Measurements from ENCODE around the gene CD93. TPM values are rescaled to one million over a fixed set of nuclear protein-coding genes. Genes with fewer than 3 reads are reported as not detected.

CD93 gene
- total and polyA plus RNA-seq, 5 experiments from 2014 or later = 0.03 to 0.20 (median 0.11) TPM; not detected in 1

DNA sequence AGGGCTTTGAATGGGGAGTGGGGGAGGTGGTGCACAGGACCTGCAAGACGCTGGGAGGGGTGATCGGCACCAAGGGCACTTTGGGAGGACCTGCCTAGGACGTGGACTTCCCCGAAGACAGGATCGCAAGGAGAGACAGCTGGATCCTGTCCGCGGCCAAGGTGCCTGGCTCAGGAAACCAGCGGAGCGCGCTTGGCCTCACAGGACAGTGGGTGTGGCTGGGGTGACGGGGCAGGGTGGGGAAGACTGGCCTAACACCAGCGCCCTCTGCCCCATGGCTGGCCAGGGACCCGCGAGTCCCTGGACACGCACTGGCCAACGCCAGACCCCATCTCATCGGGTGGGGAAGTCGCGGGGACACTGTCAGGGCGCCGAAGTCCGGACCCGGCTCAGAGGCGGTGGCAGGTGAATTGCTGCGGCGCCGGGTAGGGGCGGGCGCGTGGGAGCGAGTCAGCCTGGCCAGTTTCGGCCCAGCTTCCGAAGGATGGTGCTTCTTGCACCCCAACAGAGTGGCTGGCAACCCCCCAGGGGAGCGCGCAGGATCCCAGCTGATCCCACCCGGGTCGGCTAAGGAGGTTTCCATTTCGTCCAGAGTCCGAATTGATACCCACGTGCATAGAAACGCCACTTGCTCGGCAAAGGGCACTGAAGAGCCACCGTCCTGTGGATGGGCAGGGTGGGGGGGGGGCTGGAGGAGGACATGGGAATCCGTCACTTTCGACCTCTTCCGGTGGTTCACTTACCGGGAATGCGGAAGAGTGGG lies 35.9 kb downstream of the CD93 start:
- H3K4me1 Mint-ChIP-seq = peaks cover 0 to 6% (median 6%) of the 10 kb centered on the region in 4 donors
- POLR2A ChIA-PET = no interaction called here
- H3K27me3 Mint-ChIP-seq = peaks cover 17 to 58% (median 32%) of the 10 kb centered on the region in 5 donors
- peaks cover 0 to 3% (median 0%) of the 10 kb centered on the region in 9 donors for H3K9me3 Mint-ChIP-seq
- no peak for DNase-seq
- H3K27ac Mint-ChIP-seq = peak overlapping the region in 1 of 10 donors; percentile 3
- H3K4me3 Mint-ChIP-seq = peak overlapping the region in 1 of 10 donors; percentile 55
- peaks cover 0 to 4% (median 2%) of the 10 kb centered on the region in 3 donors for H3K36me3 Mint-ChIP-seq
- no peak for ATAC-seq

DNA sequence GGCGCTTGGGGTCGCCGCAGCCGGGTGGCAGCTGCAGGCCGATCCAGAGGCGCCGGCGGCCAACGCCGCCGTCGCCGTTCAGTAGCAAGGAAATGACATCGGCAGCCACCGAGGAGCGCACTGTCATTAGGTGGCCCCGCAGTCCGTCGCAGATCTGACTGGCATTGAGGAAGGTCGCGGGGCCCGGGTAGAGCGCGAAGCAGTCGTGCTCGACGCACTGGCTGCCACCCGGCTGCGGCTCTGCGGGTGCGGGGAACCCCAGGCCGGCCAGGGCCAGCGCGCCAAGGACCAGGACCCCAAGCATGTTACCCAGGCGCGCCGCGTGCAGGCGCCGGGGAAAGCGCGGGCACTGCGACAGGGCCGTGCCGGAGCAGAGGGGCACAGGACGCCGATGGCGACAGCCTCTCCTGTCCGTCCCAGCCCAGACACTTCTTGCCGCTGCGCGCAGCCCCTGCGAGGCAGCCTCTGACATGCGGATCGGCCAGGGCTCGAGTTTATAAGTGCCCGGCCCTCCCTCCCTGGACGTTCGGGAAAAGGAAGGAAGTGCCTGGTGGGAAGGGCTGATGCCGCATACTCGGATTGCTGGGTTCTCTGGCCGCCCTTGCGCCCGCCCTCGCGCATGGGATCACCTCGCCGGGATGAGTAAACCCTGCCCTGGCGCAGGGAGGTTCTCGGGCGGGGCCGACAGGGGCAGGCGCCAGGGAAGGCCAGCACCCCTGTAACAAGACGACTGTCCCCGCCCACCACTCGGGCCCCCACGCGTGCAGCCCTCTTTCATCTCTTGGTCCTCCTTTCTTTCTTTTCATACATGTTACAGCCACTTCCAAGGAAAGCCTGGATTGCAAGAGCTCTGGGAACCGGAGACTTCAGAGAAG lies 36.7 kb downstream of the CD93 start, which contains the start of gene THBD:
TSS of gene THBD (minus strand) at position 472 of the 875 bp plus-strand sequence. CDS start at position 304, 168 bp downstream.
- peaks cover 17 to 63% (median 36%) of the 10 kb centered on the region in 5 donors for H3K27me3 Mint-ChIP-seq
- peaks cover 0 to 6% (median 6%) of the 10 kb centered on the region in 4 donors for H3K4me1 Mint-ChIP-seq
- no peak for ATAC-seq
- H3K4me3 Mint-ChIP-seq = peak within 1 kb of the TSS in 1 of 10 donors; percentile 55
- POLR2A ChIA-PET = no interaction called here
- peak within 1 kb of the TSS in 1 of 10 donors; percentile 3 for H3K27ac Mint-ChIP-seq
- peaks cover 0 to 4% (median 2%) of the 10 kb centered on the region in 3 donors for H3K36me3 Mint-ChIP-seq
- peaks cover 0 to 3% (median 0%) of the 10 kb centered on the region in 9 donors for H3K9me3 Mint-ChIP-seq
- DNase-seq = no peak

DNA sequence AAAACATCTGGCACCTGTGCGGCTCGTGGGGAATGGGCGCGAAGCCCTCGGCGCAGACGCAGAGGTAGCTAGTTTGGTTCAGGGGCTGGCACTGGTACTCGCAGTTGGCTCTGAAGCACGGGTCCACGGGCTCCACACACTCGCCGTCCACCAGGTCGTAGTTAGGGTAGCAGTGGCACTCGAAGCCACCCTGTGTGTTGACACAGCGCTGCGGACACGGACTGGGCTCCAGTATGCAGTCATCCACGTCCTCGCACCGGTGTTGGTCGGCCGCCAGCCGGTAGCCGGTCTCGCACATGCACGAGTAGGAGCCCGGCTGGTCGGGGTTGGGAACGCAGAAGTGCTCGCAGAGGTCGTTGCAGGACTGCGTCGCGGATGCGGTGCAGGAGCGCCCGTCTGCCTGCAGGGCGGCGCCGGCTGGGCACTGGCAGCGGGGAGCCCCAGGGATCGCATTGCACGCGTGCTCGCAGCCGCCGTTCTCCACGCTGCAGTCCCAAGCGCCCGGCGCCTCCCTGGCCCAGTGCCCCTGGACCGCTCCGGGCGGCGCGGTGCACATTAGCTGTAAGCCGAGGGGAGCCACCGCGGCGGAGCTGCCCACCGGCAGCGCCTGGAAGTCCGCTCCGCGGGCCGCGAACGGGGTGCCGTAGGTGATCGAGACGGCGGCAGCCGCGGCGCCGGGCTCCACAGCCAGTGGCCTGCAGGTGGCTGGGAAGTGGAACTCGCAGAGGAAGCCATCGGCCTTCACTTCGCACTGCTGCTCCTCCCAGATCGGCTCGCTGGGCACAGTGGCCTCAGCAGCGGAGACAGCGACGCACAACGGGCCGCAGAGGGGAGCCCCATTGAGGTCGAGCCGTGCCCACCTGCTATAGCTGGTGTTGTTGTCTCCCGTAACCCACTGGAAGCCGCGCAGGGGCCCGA lies 37.6 kb downstream of the CD93 start:
- Mint-ChIP-seq H3K4me3 (peak overlapping the region in 1 of 10 donors; percentile 11), H3K36me3 (peaks cover 0 to 4% (median 2%) of the 10 kb centered on the region in 3 donors), H3K4me1 (peaks cover 0 to 6% (median 6%) of the 10 kb centered on the region in 4 donors), H3K27ac (peak overlapping the region in 1 of 10 donors; percentile 24), H3K27me3 (peaks cover 17 to 66% (median 40%) of the 10 kb centered on the region in 5 donors), H3K9me3 (peaks cover 0 to 3% (median 0%) of the 10 kb centered on the region in 9 donors)
- POLR2A ChIA-PET = no interaction called here
- no peak for DNase-seq
- ATAC-seq = no peak

- peaks cover 11 to 66% (median 33%) of the 10 kb centered on the region in 5 donors for H3K27me3 Mint-ChIP-seq
- H3K36me3 Mint-ChIP-seq = peaks cover 0 to 4% (median 2%) of the 10 kb centered on the region in 3 donors
- H3K4me1 Mint-ChIP-seq = peaks cover 0 to 6% (median 6%) of the 10 kb centered on the region in 4 donors
- no peak overlapping the region for H3K27ac Mint-ChIP-seq
- ATAC-seq = no peak
- DNase-seq = no peak
- POLR2A ChIA-PET = no interaction called here
- no peak overlapping the region for H3K4me3 Mint-ChIP-seq
- H3K9me3 Mint-ChIP-seq = peaks cover 0 to 3% (median 0%) of the 10 kb centered on the region in 9 donors
Measured at GRCh38 chr20:23047738-23048214, 38.3 kb downstream of the CD93 start.

GRCh38 chr20:23047001-23047737 lies 39.0 kb downstream of the CD93 start:
- ATAC-seq (no peak), DNase-seq (no peak)
- Mint-ChIP-seq H3K4me3 (peak overlapping the region in 3 of 10 donors; percentile 10 to 46 (median 16)), H3K27me3 (peaks cover 7 to 60% (median 28%) of the 10 kb centered on the region in 5 donors), H3K4me1 (peaks cover 0 to 6% (median 6%) of the 10 kb centered on the region in 4 donors), H3K27ac (no peak overlapping the region), H3K36me3 (peaks cover 0 to 4% (median 2%) of the 10 kb centered on the region in 3 donors), H3K9me3 (peaks cover 0 to 3% (median 0%) of the 10 kb centered on the region in 9 donors)
- POLR2A ChIA-PET = no interaction called here

- Mint-ChIP-seq H3K4me3 (no peak overlapping the region), H3K4me1 (peaks cover 0 to 6% (median 5%) of the 10 kb centered on the region in 4 donors), H3K27ac (no peak overlapping the region), H3K27me3 (peaks cover 4 to 60% (median 28%) of the 10 kb centered on the region in 5 donors), H3K9me3 (peaks cover 0 to 3% (median 0%) of the 10 kb centered on the region in 9 donors), H3K36me3 (peaks cover 0 to 4% (median 2%) of the 10 kb centered on the region in 3 donors)
- DNase-seq = no peak
- no peak for ATAC-seq
- POLR2A ChIA-PET = no interaction called here
Measured at GRCh38 chr20:23046431-23046830, 39.7 kb downstream of the CD93 start.

DNA sequence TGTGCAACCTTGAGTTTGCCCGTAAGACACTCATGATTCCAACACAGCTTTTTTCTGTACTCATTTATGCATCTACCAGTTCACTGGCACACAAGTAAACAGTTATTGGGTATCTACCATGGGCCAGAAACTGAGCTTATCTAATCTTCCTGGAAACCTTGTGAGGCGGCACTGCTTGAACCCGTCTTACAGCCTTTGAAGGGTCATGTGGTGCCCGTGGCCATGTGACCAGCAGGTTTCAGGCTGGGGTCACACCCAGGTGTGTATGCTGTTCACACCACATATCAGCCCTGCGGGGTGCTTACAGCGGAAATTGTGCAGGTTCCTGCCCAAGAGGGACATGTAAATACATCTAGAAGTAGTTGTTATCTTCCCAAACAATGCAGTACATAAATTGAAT lies 42.7 kb downstream of the CD93 start:
- Mint-ChIP-seq H3K27me3 (peaks cover 4 to 74% (median 38%) of the 10 kb centered on the region in 5 donors), H3K36me3 (peaks cover 0 to 4% (median 2%) of the 10 kb centered on the region in 3 donors)
- ATAC-seq = no peak

DNA sequence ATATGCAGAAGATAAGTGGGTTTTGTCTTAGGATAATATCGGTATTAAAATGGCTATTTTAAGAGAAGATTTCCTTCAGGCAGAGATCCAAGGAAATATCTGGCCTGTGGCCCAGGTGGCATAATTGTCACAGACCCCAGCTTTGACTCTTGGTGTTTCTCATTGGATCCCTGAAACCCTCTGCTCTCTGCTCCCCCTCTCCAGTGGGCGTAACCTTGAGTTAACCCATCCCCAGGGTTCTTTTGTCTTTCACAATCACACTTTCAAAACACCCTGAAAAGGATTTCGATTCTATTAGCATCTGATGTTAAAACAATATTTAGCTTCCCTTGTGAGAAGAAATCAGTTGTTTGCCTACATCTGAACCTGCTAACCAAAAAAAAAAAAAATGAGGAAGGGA lies 43.9 kb downstream of the CD93 start:
- peaks cover 0 to 4% (median 2%) of the 10 kb centered on the region in 3 donors for H3K36me3 Mint-ChIP-seq
- no peak overlapping the region for H3K27ac Mint-ChIP-seq
- POLR2A ChIA-PET = no interaction called here
- H3K27me3 Mint-ChIP-seq = peaks cover 8 to 71% (median 32%) of the 10 kb centered on the region in 5 donors
- H3K4me3 Mint-ChIP-seq = no peak overlapping the region
- no peak for DNase-seq
- no peak for ATAC-seq
- H3K9me3 Mint-ChIP-seq = peaks cover 0 to 3% (median 0%) of the 10 kb centered on the region in 9 donors
- H3K4me1 Mint-ChIP-seq = peaks cover 0 to 4% (median under 1%) of the 10 kb centered on the region in 4 donors

More for the DNA sequence above, 42.7 kb downstream of the CD93 start:
- no peak for DNase-seq
- peaks cover 0 to 4% (median under 1%) of the 10 kb centered on the region in 4 donors for H3K4me1 Mint-ChIP-seq
- POLR2A ChIA-PET = no interaction called here
- peaks cover 0 to 3% (median 0%) of the 10 kb centered on the region in 9 donors for H3K9me3 Mint-ChIP-seq
- no peak overlapping the region for H3K4me3 Mint-ChIP-seq
- H3K27ac Mint-ChIP-seq = no peak overlapping the region

DNA sequence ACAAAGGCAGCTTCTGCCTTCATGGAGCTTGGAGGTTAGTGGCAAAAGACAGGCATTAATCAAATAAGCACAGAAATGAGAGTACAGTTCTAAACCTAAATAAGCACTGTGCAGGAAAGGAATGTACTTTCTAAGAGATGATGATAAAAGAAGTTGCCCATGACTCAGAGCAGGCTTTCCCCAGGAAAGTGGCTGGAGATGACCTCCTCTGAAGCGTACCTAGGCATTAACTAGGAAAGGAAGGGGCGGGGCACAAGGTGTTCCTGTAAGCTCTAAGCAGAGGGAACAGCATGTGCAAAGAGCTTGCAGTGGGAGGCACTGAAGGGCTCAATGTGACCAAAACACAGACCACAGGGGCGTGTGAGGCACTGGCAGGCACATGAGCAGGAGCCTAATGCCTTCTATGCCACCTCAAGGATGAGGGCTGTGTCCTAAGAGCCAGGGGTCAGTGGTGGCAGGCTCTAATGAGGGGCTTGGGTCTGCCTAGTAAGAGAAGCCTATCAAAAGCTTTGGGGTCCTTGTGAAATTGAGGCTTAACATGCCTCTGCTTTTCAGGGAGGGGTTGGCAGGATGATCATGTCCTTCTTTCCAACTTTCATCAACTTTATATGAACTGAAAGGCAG lies 46.1 kb downstream of the CD93 start:
- Mint-ChIP-seq H3K4me1 (no peaks in the 10 kb centered on the region), H3K36me3 (no peaks in the 10 kb centered on the region), H3K9me3 (peaks cover 0 to 6% (median 0%) of the 10 kb centered on the region in 9 donors), H3K27ac (peak overlapping the region in 1 of 10 donors; percentile 38), H3K27me3 (peaks cover 8 to 71% (median 32%) of the 10 kb centered on the region in 5 donors), H3K4me3 (no peak overlapping the region)
- ATAC-seq (no peak), DNase-seq (no peak)
- POLR2A ChIA-PET = no interaction called here

DNA sequence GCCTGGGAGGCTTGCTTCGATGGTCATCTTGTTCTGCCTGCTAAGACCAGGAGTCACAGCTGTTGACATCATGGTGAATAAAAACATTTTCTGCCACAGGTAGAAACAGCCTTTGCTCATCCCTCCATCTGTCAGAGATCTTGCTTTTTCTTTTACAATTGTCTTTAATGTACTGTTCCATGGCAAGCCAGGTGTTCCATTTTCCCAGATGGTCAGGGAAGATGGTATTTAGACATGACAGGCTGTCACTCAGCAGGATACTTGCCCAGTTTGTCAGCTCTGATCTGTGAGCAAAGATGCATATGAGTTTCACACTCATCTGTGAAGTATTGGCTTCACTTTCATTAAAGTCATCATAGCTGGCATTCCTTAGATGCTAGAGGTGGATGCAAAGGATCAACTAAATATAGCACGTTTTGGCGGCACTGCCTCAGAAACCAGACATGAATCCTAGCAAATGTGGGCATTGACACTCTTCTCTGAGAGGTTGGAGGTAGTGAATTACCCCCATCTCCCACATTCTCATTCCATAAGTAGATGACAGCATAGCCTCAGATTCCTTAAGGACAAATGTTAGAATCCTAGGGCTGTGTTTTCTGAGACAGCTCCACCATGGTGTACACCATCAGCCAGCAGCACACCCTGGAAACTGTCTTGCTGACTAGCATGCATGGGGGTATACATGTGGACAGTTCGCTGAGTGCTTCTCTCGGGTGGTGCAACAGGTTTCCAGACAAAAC lies 46.8 kb downstream of the CD93 start:
- ATAC-seq (no peak), DNase-seq (no peak)
- Mint-ChIP-seq H3K27ac (no peak overlapping the region), H3K4me1 (no peaks in the 10 kb centered on the region), H3K9me3 (peaks cover 0 to 6% (median 0%) of the 10 kb centered on the region in 9 donors), H3K4me3 (no peak overlapping the region), H3K27me3 (peaks cover 8 to 64% (median 29%) of the 10 kb centered on the region in 5 donors), H3K36me3 (no peaks in the 10 kb centered on the region)
- POLR2A ChIA-PET = no interaction called here
